ENCODE data around the gene TUBB. TPM values are rescaled to one million over a fixed set of nuclear protein-coding genes. Genes with fewer than 3 reads are reported as not detected.

Gene TUBB
- total RNA-seq, 1 experiment from 2014 or later, result 742 TPM

DNA sequence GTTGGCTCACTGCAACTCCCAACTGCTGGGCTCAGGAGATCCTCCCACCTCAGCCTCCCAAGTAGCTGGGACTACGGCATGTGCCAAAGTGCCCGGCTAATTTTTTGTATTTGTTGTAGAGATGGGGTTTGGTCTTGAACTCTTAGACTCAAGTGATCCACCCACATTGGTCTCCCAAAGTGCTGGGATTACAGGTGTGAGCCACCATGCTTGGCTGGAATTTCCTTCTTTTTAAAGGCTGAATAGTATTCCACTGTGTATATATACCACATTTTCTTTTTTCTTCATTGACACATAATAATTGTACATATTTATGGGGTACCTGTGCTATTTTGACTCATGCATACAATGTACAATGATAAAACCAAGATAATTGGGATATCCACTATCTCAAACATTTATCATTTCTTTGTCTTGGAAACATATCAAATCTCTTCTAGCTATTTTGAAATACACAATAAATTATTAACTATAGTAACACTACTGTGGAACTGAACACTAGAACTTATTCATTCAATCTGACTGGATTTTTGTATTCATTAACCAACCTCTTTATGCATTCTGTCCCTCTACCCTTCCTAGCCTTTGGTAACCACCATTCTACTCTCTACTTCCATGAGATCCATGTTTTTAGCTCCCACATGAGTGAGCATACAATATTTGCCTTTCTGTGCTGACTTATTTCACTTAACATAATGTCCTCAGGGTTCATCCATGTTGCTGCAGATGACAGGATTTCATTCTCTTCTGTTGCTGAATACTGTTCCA lies 10.9 kb upstream of the TUBB start:
- H3K4me3 Mint-ChIP-seq (ENCODE audit: unreplicated experiment), result no peak overlapping the region
- H3K9me3 ChIP-seq, result no peaks in the 10 kb centered on the region
- no peak overlapping the region for H3K27ac Mint-ChIP-seq (ENCODE audit: unreplicated experiment)
- intact Hi-C loops (cut with micrococcal nuclease; ENCODE audit: unreplicated experiment), result no loop called here
- no peaks in the 10 kb centered on the region for H3K27me3 Mint-ChIP-seq (ENCODE audit: insufficient read depth, unreplicated experiment)
- DNase-seq, result no peak
- H3K4me1 ChIP-seq, result no peaks in the 10 kb centered on the region
- H3K27me3 ChIP-seq (replicated peaks; ENCODE audit: control insufficient read depth, insufficient read depth, low read length), result no peaks in the 10 kb centered on the region
- H3K36me3 Mint-ChIP-seq (ENCODE audit: insufficient read depth, unreplicated experiment), result peaks cover 55% of the 10 kb centered on the region
- no peak overlapping the region for H3K4me3 ChIP-seq (ENCODE audit: low read depth, low read length)
- CTCF ChIA-PET, result interaction anchor here (0.8 kb wide), 1 partner anchor 30 kb away, joined by 3 read pairs; no protein-coding TSS in a partner anchor
- H3K9me3 Mint-ChIP-seq (ENCODE audit: unreplicated experiment), result no peaks in the 10 kb centered on the region
- POLR2A ChIA-PET, result no interaction called here
- BruUV-seq (replicated peaks), result no TSS peak
- TF ChIP-seq CTCF (IDR thresholded peaks at IDR 0.05; ENCODE audit: insufficient read depth in 1 of 2, low read depth in 1 of 2, low read length in 1 of 2, severe bottlenecking in 1 of 2, unreplicated experiment in 1 of 2), result no peak
- peaks cover 4% of the 10 kb centered on the region; the same call in 1 of the 2 replicates for H3K36me3 ChIP-seq (ENCODE audit: control insufficient read depth, insufficient read depth, low read length)
- peaks cover 7% of the 10 kb centered on the region for H3K4me1 Mint-ChIP-seq (ENCODE audit: low read depth, unreplicated experiment)

GRCh38 chr6:30711758-30712380 lies 8.3 kb upstream of the TUBB start:
- Mint-ChIP-seq H3K27me3 (ENCODE audit: insufficient read depth, unreplicated experiment) (no peaks in the 10 kb centered on the region), H3K27ac (ENCODE audit: unreplicated experiment) (no peak overlapping the region), H3K36me3 (ENCODE audit: insufficient read depth, unreplicated experiment) (peaks cover 48% of the 10 kb centered on the region), H3K4me1 (ENCODE audit: low read depth, unreplicated experiment) (peaks cover 20% of the 10 kb centered on the region), H3K4me3 (ENCODE audit: unreplicated experiment) (no peak overlapping the region), H3K9me3 (ENCODE audit: unreplicated experiment) (no peaks in the 10 kb centered on the region)
- CTCF ChIA-PET, result no interaction called here
- no peak for TF ChIP-seq CTCF (IDR thresholded peaks at IDR 0.05; ENCODE audit: insufficient read depth in 1 of 2, low read depth in 1 of 2, low read length in 1 of 2, severe bottlenecking in 1 of 2, unreplicated experiment in 1 of 2)
- intact Hi-C loops (cut with micrococcal nuclease; ENCODE audit: unreplicated experiment), result no loop called here
- Histone ChIP-seq H3K36me3 (ENCODE audit: control insufficient read depth, insufficient read depth, low read length) (peaks cover 4% of the 10 kb centered on the region; the same call in 1 of the 2 replicates), H3K9me3 (no peaks in the 10 kb centered on the region), H3K4me3 (ENCODE audit: low read depth, low read length) (no peak overlapping the region), H3K27me3 (replicated peaks; ENCODE audit: control insufficient read depth, insufficient read depth, low read length) (no peaks in the 10 kb centered on the region), H3K4me1 (no peaks in the 10 kb centered on the region)
- no TSS peak for BruUV-seq (replicated peaks)
- POLR2A ChIA-PET, result no interaction called here
- DNase-seq, result no peak

- TF ChIP-seq CTCF (IDR thresholded peaks at IDR 0.05; ENCODE audit: insufficient read depth in 1 of 2, low read depth in 1 of 2, low read length in 1 of 2, severe bottlenecking in 1 of 2, unreplicated experiment in 1 of 2), result no peak
- Mint-ChIP-seq H3K27me3 (ENCODE audit: insufficient read depth, unreplicated experiment) (no peaks in the 10 kb centered on the region), H3K36me3 (ENCODE audit: insufficient read depth, unreplicated experiment) (peaks cover 54% of the 10 kb centered on the region), H3K9me3 (ENCODE audit: unreplicated experiment) (no peaks in the 10 kb centered on the region), H3K4me1 (ENCODE audit: low read depth, unreplicated experiment) (peaks cover 21% of the 10 kb centered on the region), H3K4me3 (ENCODE audit: unreplicated experiment) (no peak overlapping the region), H3K27ac (ENCODE audit: unreplicated experiment) (no peak overlapping the region)
- DNase-seq, result no peak
- BruUV-seq (replicated peaks), result no TSS peak
- H3K4me1 ChIP-seq, result no peaks in the 10 kb centered on the region
- ChIA-PET CTCF (no interaction called here), POLR2A (no interaction called here)
- intact Hi-C loops (cut with micrococcal nuclease; ENCODE audit: unreplicated experiment), result no loop called here
- no peaks in the 10 kb centered on the region for H3K9me3 ChIP-seq
- H3K4me3 ChIP-seq (ENCODE audit: low read depth, low read length), result no peak overlapping the region
- H3K27me3 ChIP-seq (replicated peaks; ENCODE audit: control insufficient read depth, insufficient read depth, low read length), result no peaks in the 10 kb centered on the region
- peaks cover 4% of the 10 kb centered on the region; the same call in 1 of the 2 replicates for H3K36me3 ChIP-seq (ENCODE audit: control insufficient read depth, insufficient read depth, low read length)
Measured at GRCh38 chr6:30712441-30712945, 7.7 kb upstream of the TUBB start.

All from Caco-2 (cell line).